NOMO-1 treated with DMSO at 0.1 percent for 48 hours (cell line): ENCODE results near the gene PPP1CA.
"Not testable (repeated sequence)": the region's sequence is repeated elsewhere in the genome, so short reads cannot be mapped to it uniquely, and the experiment has no call there.

Experiments used
- DNase-seq: peaks from one replicate; lab custom pipeline; 2025; ENCODE audit not compliant: unreplicated experiment; lab: John Stamatoyannopoulos, UW

Gene PPP1CA

GRCh38 chr11:67404515-67405195, 3.0 kb upstream of the PPP1CA start:
- DNase-seq = no peak

- not testable (repeated sequence) for DNase-seq
Observed at GRCh38 chr11:67403085-67403484, 1.4 kb upstream of the PPP1CA start.

GRCh38 chr11:67402192-67402839, 658 bp upstream of the PPP1CA start:
- peak; percentile 35 for DNase-seq

DNA sequence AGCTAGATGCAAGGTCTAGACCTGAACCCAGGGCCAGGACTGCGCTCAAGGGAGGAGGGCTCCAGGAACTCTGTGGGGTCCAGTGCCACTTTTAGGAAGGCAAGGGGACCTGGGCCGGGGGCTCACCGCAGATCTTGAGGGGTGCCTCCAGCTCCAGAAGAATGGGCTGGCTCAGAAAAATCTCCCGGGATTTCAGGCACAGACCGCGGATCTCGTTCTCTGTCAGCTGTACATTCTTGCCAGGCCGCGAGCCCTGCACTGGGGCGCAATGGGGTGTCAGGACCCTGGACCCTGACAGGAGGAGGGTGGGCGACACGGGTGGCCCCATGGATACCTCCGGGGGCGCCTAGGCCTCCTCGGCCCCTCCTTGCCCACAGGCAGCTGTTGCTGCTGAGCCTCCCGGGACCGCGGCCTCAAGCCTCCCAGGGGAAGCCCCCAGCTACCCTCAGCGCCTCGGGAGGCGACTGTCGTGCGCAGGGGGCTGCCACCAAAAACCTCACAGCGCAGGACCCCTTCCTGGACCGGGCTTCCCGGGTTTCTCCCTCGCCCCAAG, 640 bp downstream of the PPP1CA start:
- no peak for DNase-seq

DNA sequence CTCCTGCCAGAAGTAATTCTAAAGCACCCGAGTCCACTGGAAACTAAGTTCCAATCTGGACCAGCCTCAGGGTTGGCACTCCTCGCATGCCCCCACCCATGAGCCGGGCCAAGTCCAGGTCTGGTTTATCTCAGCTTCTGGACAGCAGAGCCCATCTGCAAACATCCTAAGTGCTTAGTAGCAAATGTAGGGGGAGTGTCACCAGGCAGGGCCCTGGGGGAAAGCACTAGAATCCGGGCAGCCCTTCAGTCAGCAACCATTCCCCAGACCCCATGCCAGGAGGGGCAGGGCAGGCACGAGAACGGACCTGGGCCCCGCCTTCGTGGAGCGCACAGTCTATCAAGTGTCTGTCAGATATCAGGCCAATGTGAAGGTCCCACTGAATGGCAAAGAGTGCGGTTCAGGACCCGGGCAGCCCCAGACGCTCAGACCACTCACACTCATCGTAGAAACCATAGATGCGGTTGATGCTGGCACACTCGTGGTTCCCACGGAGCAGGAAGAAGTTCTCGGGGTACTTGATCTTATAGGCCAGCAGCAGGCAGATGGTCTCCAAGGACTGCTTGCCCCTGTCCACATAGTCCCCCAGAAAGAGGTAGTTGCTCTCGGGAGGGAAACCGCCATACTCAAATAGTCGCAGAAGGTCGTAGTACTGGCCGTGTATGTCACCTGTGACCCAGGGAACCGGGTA, 1.3 kb downstream of the PPP1CA start:
- DNase-seq = peak; percentile 26

DNA sequence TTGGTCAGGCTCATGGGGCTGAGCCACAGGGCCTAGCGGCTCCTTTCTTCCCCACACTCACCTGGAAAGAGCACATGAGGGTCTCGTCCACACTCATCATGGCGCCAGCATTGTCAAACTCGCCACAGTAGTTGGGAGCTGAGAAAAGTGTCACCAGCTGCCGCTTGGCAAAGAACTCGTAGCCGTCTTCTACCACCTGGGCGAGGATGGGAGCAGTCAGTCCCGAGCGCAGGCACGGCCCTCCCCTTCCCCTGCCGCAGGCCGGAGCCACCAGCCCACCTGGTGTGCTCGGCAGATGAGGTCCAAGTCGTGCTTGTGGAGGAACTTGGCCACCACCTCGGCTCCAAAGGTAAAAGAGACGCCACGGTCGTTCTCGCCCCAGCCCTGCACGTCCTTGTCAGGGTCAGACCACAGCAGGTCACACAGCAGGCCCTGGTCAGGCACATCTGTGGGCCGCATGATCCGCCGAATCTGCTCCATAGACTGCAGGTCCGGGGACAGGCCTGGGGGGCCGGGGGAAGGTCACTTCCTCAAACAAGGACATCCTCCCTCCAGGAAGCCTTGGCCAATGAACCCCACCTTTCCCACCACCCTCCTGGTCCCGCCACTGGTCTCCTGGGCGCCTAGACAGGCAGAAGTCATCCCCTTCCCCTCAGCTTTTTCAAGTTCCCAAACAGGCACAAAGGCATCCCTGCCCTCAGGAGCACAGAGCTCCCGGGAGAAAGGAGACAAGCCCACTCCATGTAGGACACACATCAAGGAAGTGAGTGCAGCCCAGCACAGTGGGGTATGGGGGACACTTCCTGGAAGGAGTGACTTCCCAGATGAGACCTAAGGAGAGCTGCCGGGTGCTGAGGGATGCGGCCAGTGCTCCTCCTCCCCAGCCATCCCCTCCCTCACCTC, 2.7 kb downstream of the PPP1CA start:
- DNase-seq = no peak

GRCh38 chr11:67397986-67398660, 3.5 kb downstream of the PPP1CA start:
- DNase-seq = no peak

DNA sequence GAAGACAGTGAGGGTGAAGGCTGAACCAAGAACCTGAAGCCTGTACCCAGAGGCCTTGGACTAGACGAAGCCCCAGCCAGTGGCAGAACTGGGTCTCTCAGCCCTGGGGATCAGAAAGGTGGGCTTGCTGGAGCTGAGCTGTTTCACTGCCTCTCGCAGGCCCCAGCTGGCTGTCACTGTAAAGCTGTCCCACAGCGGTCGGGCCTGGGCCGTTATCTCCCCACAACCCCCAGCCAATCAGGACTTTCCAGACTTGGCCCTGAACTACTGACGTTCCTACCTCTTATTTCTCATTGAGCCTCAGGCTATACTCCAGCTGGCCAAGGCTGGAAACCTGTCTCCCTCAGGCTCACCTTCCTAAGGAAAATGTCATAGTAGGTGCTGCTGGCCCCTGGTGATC, 4.1 kb downstream of the PPP1CA start:
- no peak for DNase-seq

DNA sequence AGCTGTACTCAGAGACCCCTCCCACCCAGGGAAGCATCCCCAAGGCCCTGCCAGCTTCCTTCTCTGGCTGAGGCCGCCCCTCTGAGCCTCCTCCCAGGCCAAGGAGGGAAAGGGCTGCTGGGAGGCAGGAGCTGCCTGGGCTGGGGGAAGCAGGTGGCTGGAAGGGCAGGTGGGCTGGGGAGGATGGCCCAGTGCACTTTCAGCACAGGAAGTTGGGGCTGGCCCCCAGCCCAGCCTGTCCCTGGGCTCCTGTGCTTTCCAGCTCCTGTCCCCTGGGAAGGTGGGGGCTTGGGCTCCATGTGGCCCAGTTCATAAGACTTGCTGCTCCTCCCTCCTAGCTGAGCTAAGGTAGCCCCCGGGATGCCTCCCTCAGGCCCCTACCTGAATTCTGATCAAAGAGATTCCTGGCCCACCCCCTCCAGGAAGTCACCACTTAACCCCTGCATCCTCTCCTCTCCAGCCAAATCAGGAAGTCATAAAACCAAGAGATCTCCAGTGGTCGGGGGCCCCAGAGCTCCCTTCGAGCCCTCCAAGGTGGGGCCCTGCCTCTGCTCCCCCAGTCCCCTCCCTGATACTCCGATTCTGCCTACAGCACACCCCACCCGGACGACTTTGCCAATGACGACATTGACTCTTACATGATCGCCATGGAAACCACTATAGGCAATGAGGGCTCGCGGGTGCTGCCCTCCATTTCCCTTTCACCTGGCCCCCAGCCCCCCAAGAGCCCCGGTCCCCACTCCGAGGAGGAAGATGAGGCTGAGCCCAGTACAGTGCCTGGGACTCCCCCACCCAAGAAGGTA, 4.9 kb downstream of the PPP1CA start:
- DNase-seq = peak; percentile 10

DNA sequence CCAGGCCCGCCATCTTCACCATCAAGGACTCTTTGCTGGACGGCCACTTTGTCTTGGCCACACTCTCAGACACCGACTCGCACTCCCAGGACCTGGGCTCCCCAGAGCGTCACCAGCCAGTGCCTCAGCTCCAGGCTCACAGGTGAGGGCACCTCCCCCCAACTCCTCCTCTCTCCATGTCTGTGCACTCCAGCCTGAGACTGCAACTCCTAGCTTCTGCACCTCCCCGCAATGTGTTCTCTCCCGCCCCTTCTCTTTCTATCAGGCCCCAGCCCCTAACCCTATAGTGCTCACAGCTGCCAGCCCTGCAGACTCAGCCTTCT, 5.4 kb downstream of the PPP1CA start:
- no peak for DNase-seq

- no peak for DNase-seq
Observed at GRCh38 chr11:67395555-67396258, 6.0 kb downstream of the PPP1CA start.

GRCh38 chr11:67393990-67394389, 7.7 kb downstream of the PPP1CA start:
- DNase-seq = no peak

DNA sequence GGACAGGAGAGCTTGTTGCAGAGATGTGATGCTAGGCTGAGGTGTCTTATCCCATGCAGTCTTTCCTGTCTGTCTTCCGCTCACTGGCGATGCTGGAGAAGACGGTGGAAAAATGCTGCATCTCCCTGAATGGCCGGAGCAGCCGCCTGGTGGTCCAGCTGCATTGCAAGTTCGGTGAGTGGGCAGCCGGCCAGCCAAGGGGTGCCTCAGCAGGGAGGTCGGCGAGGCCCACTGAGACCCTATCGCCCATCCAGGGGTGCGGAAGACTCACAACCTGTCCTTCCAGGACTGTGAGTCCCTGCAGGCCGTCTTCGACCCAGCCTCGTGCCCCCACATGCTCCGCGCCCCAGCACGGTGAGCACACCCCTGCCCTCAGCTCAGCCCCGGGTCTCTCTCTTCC, 8.2 kb downstream of the PPP1CA start:
- no peak for DNase-seq

DNA sequence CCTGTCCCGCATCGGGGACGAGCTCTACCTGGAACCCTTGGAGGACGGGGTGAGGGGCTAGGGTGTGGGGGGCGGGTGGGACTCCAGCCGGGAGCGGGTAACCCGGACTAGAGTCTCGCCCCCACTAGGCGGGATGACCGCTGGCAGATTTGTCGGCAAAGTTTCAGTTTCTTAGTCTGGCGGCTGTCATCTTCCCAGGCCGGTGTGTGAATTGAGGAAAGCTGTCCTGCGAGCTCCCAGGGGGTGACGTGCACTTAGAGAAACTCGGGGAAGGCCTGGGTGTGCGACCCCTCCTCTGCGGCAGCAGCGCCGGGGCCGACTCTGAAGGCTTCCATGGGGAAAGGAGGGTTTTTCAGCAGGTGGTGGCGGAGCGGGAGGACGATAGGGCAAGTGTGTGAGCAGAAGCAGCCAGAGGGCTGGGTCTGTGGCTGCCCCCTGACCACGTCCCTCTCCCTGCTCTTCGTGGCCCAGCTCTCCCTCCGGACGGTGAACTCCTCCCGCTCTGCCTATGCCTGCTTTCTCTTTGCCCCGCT, 9.4 kb downstream of the PPP1CA start:
- no peak for DNase-seq

GRCh38 chr11:67391304-67392182, 10.1 kb downstream of the PPP1CA start, which contains the start of gene RAD9A:
Gene RAD9A (plus strand): TSS chr11:67391986. CDS start chr11:67392045, 59 bp downstream.
- peak; percentile 92 for DNase-seq

GRCh38 chr11:67390947-67391303, 10.7 kb downstream of the PPP1CA start:
- no peak for DNase-seq

- peak; percentile 40 for DNase-seq
Observed at GRCh38 chr11:67389477-67389876, 12.2 kb downstream of the PPP1CA start.

DNA sequence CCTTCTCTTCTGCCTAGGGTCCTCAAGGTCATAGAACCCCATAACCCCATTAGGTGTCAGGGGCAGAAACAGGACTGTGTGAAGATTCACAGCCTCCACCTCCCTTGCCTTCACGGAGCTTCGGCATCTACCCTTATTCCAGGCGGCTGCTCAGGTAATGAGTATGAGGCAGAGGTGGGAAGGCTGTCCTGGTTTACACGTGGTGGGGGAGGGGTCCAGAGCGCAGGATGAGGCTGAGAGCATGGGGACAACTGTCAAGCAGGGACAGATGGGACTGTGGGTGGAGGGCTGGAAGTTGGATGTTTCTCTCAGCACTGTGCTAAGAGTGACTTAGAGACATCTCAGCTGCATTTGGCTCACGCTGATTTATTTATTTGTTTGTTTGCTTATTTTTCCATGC, 14.1 kb downstream of the PPP1CA start:
- no peak for DNase-seq
